HCT116 (cell line): ENCODE measurements around the gene IL32. TPM values are rescaled to one million over a fixed set of nuclear protein-coding genes. Genes with fewer than 3 reads are reported as not detected.

ENCODE experiments used
- ATAC-seq: fragments of 200-7000 bp; cut with Tn5 transposase; 2 replicates; pipeline ENCODE4 v1.9.1; 2020; ENCODE audit warnings: mild to moderate bottlenecking, moderate library complexity
- BruUV-seq: library from RNA; stranded (reverse); fragments of 400-500 nt; replicated peaks from 2 replicates; lab custom pipeline; 2021; lab: Mats Ljungman, UMichigan
- CTCF ChIA-PET: fragments of 300-600 bp; sonication (Branson Sonifier 250); formaldehyde crosslinking; loops from one replicate; lab custom pipeline; 2021; ENCODE audit warnings: antibody characterized with exemption; lab: Charles Lee
- POLR2A ChIA-PET: fragments of 300-600, 350-600 bp; sonication (Branson Sonifier 250); formaldehyde crosslinking; loops from one replicate; lab custom pipeline; 2021; ENCODE audit warnings: antibody characterized with exemption; lab: Charles Lee
- RAD21 ChIA-PET, 2 experiments: fragments of 300-600 bp; sonication (Branson Sonifier 250); formaldehyde crosslinking; loops; one replicate each; lab custom pipeline; 2023; ENCODE audit warnings: low total read pairs in 2 of 2; ENCODE audit not compliant: uncharacterized antibody in 2 of 2, unreplicated experiment in 2 of 2, low non-redundant PET in 1 of 2; lab: Charles Lee
- DNase-seq: peaks from one replicate; pipeline ENCODE4 v3.0.0-alpha.2; 2010; ENCODE audit warnings: low read depth, low spot score
- H2AFZ ChIP-seq: fragments of 200-600 bp; shearing (Covaris generic), sonication (generic); 2 replicates; pipeline ENCODE4 v1.6.1; 2017; ENCODE audit warnings: low read depth, mixed run types, mixed read lengths, antibody characterized with exemption, low read length; ENCODE audit not compliant: poor library complexity, severe bottlenecking
- H3K27ac ChIP-seq: 2 replicates; pipeline ENCODE4 v1.5.1; 2012; ENCODE audit warnings: low read depth, low read length
- H3K27me3 ChIP-seq: fragments of 200-600 bp; sonication (generic); 2 replicates; pipeline ENCODE4 v1.6.1; 2016; ENCODE audit warnings: mixed run types, low read length, mixed read lengths; ENCODE audit not compliant: insufficient read depth
- H3K36me3 ChIP-seq, 2 experiments: fragments of 200-500 bp in 1 of 2; fragments of 200-600 bp in 1 of 2; sonication (Bioruptor generic) in 1 of 2; sonication (generic) in 1 of 2; 2 replicates each; pipeline versions ENCODE4 v1.5.1 to v1.6.1; 2014 to 2016; ENCODE audit warnings: low read length in 2 of 2, inconsistent platforms in 1 of 2, mixed read lengths in 1 of 2, mixed run types in 1 of 2; ENCODE audit not compliant: insufficient read depth in 2 of 2, control insufficient read depth in 1 of 2
- H3K4me1 ChIP-seq, 2 experiments: fragments of 200-600 bp in 1 of 2; sonication (generic) in 1 of 2; 2 replicates each; pipeline versions ENCODE4 v1.5.1 to v1.6.1; 2012 to 2017; ENCODE audit warnings: low read length in 2 of 2, inconsistent platforms in 1 of 2, mild to moderate bottlenecking in 1 of 2, mixed read lengths in 1 of 2, mixed run types in 1 of 2, moderate library complexity in 1 of 2; ENCODE audit not compliant: insufficient read depth in 2 of 2, control insufficient read depth in 1 of 2
- H3K4me2 ChIP-seq: fragments of 200-600 bp; sonication (generic); 2 replicates; pipeline ENCODE4 v1.6.1; 2017; ENCODE audit warnings: mixed run types, low read length, mixed read lengths
- H3K4me3 ChIP-seq, 2 experiments: fragments of 200-600 bp in 1 of 2; sonication (generic) in 1 of 2; replicated peaks in 1 of 2; 2 replicates each; pipeline ENCODE4 v1.5.1; 2011 to 2016; ENCODE audit warnings: low read length in 2 of 2, control low read depth in 1 of 2, low read depth in 1 of 2, mild to moderate bottlenecking in 1 of 2, mixed read lengths in 1 of 2, mixed run types in 1 of 2
- H3K79me2 ChIP-seq: fragments of 200-600 bp; sonication (generic); 2 replicates; pipeline ENCODE4 v1.6.1; 2017; ENCODE audit warnings: mild to moderate bottlenecking, mixed run types, low read length, moderate library complexity, mixed read lengths; ENCODE audit not compliant: insufficient read depth
- H3K9ac ChIP-seq: fragments of 200-600 bp; sonication (generic); 2 replicates; pipeline ENCODE4 v1.6.1; 2016; ENCODE audit warnings: low read length, mixed read lengths
- H3K9me2 ChIP-seq: fragments of 200-600 bp; sonication (generic), shearing (Covaris generic); 2 replicates; pipeline ENCODE4 v1.6.1; 2017; ENCODE audit warnings: mixed run types, mild to moderate bottlenecking, moderate library complexity; ENCODE audit not compliant: insufficient read depth
- H3K9me3 ChIP-seq, 2 experiments: fragments of 200-500 bp in 1 of 2; fragments of 200-600 bp in 1 of 2; sonication (Bioruptor generic) in 1 of 2; sonication (generic) in 1 of 2; 2 replicates each; pipeline ENCODE4 v1.6.1; 2014 to 2017; ENCODE audit warnings: low read length in 2 of 2, mixed read lengths in 2 of 2, inconsistent platforms in 1 of 2, low read depth in 1 of 2, mild to moderate bottlenecking in 1 of 2, mixed run types in 1 of 2, moderate library complexity in 1 of 2; ENCODE audit not compliant: control insufficient read depth in 1 of 2, insufficient read depth in 1 of 2
- H4K20me1 ChIP-seq: fragments of 200-600 bp; sonication (generic), shearing (Covaris generic); 2 replicates; pipeline ENCODE4 v1.6.1; 2017; ENCODE audit warnings: mixed run types, mild to moderate bottlenecking, moderate library complexity; ENCODE audit not compliant: insufficient read depth
- CBX3 ChIP-seq: IDR thresholded peaks from 2 replicates; pipeline ENCODE4 v1.6.1; 2012; ENCODE audit warnings: low read depth
- CEBPB ChIP-seq: IDR thresholded peaks from 2 replicates; pipeline ENCODE4 v1.6.1; 2012; ENCODE audit warnings: low read depth
- EZH2phosphoT487 ChIP-seq: fragments of 200-600 bp; IDR thresholded peaks from 2 replicates; pipeline ENCODE4 v1.6.1; 2018; ENCODE audit warnings: antibody characterized with exemption, borderline replicate concordance
- POLR2A ChIP-seq: IDR thresholded peaks from 2 replicates; pipeline ENCODE4 v1.7.0; 2011; ENCODE audit warnings: borderline replicate concordance; ENCODE audit not compliant: insufficient read depth, insufficient read length; ENCODE audit errors: extremely low read depth
- RAD21 ChIP-seq: IDR thresholded peaks from 2 replicates; pipeline ENCODE4 v1.6.1; 2012; ENCODE audit warnings: low read depth, mild to moderate bottlenecking
- SIN3A ChIP-seq: IDR thresholded peaks from 2 replicates; pipeline ENCODE4 v1.6.1; 2012; ENCODE audit warnings: low read depth
- SP1 ChIP-seq: IDR thresholded peaks from 2 replicates; pipeline ENCODE4 v1.6.1; 2012; ENCODE audit warnings: low read depth
- ZFX ChIP-seq: fragments of 450-650 bp; IDR thresholded peaks from 2 replicates; pipeline ENCODE4 v1.6.1; 2017
- ZNF274 ChIP-seq: fragments of 200-500 bp; sonication (Bioruptor generic); IDR thresholded peaks from 2 replicates; pipeline ENCODE4 v1.6.1; 2014; ENCODE audit warnings: mild to moderate bottlenecking, low read depth, low read length, inconsistent platforms
- intact Hi-C: fragments of 100-400 bp; cut with micrococcal nuclease; formaldehyde crosslinking; loops from 2 replicates; pipeline ENCODE4 v1.10.0; 2022
- total RNA-seq: library from RNA; stranded (reverse); gene quantifications from one replicate; pipeline ENCODE4 v1.2.1, GENCODE V29; 2021; ENCODE audit not compliant: unreplicated experiment
- TF ChIP-seq, protein P1 (sequence below): IDR thresholded peaks from 2 replicates; pipeline ENCODE4 v1.6.1; 2011; ENCODE audit warnings: mild to moderate bottlenecking, low read length, moderate library complexity; ENCODE audit not compliant: insufficient replicate concordance; ENCODE audit errors: extremely low read depth

IL32 gene
- total RNA-seq, 1 experiment from 2014 or later: 13.7 TPM

DNA sequence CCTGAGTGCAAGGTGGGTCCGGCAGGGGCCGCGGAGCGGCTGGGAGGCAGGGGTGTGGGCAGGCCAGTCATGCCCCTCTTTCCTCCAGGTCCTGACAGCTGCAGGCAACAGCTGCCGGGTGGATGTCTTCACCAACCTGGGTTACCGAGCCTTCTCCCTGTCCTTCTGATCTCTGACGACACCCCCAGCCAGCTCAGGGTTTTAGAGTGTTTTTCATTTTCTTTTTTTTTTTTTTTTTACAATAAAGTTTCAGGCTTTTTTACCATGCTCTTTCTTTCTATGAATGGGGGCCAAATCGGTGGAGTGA is 38.0 kb upstream of the IL32 start:
- H3K4me2 ChIP-seq: peak overlapping the region; percentile 71; the same call in 1 of the 2 replicates
- intact Hi-C loops: no loop called here
- RAD21 ChIA-PET: interaction anchor here in 1 of 2 experiments (1.0 kb wide), 1 partner anchor 24 kb away, joined by 4 read pairs; no protein-coding TSS in a partner anchor
- H2AFZ ChIP-seq: no peak overlapping the region
- no peaks in the 10 kb centered on the region for H4K20me1 ChIP-seq
- peaks cover 8 to 22% of the 10 kb centered on the region in 2 experiments; a peak in 2 of 4 replicates for H3K36me3 ChIP-seq
- H3K4me3 ChIP-seq: 0 out of 4 replicates have a peak overlapping the region, but pooled peaks of 1 of the 2 experiments have one; percentile 33
- CTCF ChIA-PET: interaction anchor here (0.7 to 2.0 kb wide), 16 partner anchors 7 to 145 kb away, joined by 3 to 29 read pairs (median 6); partner anchors contain the start of gene TNFRSF12A
- H3K9me3 ChIP-seq: no peaks in the 10 kb centered on the region
- peak overlapping the region; percentile 68 for H3K27ac ChIP-seq
- DNase-seq: no peak
- peaks cover 12 to 57% of the 10 kb centered on the region in 2 experiments for H3K4me1 ChIP-seq
- no peak for TF ChIP-seq ZNF274
- TF ChIP-seq CBX3: no peak
- no peak for TF ChIP-seq CEBPB
- no peak for TF ChIP-seq SIN3A
- TF ChIP-seq POLR2A: no peak
- no peak for TF ChIP-seq SP1
- TF ChIP-seq EZH2phosphoT487: no peak
- TF ChIP-seq ZFX: no peak
- TF ChIP-seq, protein P1, sequence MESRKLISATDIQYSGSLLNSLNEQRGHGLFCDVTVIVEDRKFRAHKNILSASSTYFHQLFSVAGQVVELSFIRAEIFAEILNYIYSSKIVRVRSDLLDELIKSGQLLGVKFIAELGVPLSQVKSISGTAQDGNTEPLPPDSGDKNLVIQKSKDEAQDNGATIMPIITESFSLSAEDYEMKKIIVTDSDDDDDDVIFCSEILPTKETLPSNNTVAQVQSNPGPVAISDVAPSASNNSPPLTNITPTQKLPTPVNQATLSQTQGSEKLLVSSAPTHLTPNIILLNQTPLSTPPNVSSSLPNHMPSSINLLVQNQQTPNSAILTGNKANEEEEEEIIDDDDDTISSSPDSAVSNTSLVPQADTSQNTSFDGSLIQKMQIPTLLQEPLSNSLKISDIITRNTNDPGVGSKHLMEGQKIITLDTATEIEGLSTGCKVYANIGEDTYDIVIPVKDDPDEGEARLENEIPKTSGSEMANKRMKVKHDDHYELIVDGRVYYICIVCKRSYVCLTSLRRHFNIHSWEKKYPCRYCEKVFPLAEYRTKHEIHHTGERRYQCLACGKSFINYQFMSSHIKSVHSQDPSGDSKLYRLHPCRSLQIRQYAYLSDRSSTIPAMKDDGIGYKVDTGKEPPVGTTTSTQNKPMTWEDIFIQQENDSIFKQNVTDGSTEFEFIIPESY: no peak
- no peak for TF ChIP-seq RAD21
- H3K27me3 ChIP-seq: no peaks in the 10 kb centered on the region
- no TSS peak for BruUV-seq
- POLR2A ChIA-PET: interaction anchor here (0.8 to 1.9 kb wide), 4 partner anchors 12 to 24 kb away, joined by 3 to 16 read pairs (median 4); no protein-coding TSS in a partner anchor
- H3K9ac ChIP-seq: peak overlapping the region; percentile 47; the same call in 1 of the 2 replicates
- no peaks in the 10 kb centered on the region for H3K9me2 ChIP-seq
- H3K79me2 ChIP-seq: peaks cover 10% of the 10 kb centered on the region; the same call in 1 of the 2 replicates
- ATAC-seq: no peak
